ENCODE measurements around the gene MLLT6.

DNA sequence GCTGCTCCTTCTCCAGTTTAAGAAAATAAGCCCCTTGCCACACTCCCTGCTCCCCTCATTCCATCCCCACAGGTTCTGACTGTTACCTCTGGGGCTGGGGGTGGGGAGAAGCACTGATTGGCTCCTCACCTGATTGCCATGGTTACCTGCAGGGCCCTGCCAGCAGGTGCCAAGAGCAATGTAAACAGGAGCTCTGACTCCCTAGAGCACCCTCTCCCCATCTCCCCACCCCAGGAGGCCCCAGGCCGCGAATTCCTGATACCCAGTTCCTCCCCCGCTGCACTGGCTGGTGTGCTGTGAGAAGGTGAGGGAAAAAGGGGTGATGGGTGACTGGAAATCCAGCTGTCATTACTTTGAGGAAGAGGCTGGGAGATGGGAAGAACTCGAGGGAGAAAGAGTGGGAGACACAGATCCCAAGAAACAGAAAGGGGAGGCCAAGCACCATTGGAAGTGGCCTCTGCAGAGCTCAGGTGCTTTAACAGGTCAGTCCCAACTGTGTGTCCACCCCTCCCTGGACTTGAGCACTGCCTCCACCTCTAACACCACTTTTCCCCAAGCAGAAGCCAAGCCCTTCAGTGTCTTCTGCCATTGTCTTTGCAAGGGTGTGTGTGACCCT is 38.6 kb downstream of the MLLT6 start:
- no peak for TF ChIP-seq POLR2A (IDR thresholded peaks at IDR 0.05)
- TF ChIP-seq, protein P1, sequence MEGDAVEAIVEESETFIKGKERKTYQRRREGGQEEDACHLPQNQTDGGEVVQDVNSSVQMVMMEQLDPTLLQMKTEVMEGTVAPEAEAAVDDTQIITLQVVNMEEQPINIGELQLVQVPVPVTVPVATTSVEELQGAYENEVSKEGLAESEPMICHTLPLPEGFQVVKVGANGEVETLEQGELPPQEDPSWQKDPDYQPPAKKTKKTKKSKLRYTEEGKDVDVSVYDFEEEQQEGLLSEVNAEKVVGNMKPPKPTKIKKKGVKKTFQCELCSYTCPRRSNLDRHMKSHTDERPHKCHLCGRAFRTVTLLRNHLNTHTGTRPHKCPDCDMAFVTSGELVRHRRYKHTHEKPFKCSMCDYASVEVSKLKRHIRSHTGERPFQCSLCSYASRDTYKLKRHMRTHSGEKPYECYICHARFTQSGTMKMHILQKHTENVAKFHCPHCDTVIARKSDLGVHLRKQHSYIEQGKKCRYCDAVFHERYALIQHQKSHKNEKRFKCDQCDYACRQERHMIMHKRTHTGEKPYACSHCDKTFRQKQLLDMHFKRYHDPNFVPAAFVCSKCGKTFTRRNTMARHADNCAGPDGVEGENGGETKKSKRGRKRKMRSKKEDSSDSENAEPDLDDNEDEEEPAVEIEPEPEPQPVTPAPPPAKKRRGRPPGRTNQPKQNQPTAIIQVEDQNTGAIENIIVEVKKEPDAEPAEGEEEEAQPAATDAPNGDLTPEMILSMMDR (IDR thresholded peaks at IDR 0.05), result no peak
